SIG-M5 treated with dmso at 0.1 percent for 504 hours (cell line): ENCODE measurements around the gene AGRN.
"Not testable (repeated sequence)": the region's sequence is repeated elsewhere in the genome, so short reads cannot be mapped to it uniquely, and the experiment has no call there.

Experiments
- DNase-seq: peaks from one replicate; lab custom pipeline; 2025; ENCODE audit not compliant: unreplicated experiment; lab: John Stamatoyannopoulos, UW

The AGRN gene

GRCh38 chr1:1063945-1064831 lies 44.3 kb downstream of the AGRN start:
- DNase-seq: peak; percentile 66

GRCh38 chr1:1065265-1065939 lies 45.5 kb downstream of the AGRN start:
- no peak for DNase-seq

GRCh38 chr1:1065940-1066304 lies 46.0 kb downstream of the AGRN start:
- DNase-seq: not testable (repeated sequence)

- no peak for DNase-seq
Measured at GRCh38 chr1:1066403-1067283, 46.7 kb downstream of the AGRN start.

GRCh38 chr1:1067284-1067859 lies 47.5 kb downstream of the AGRN start:
- DNase-seq: no peak

DNA sequence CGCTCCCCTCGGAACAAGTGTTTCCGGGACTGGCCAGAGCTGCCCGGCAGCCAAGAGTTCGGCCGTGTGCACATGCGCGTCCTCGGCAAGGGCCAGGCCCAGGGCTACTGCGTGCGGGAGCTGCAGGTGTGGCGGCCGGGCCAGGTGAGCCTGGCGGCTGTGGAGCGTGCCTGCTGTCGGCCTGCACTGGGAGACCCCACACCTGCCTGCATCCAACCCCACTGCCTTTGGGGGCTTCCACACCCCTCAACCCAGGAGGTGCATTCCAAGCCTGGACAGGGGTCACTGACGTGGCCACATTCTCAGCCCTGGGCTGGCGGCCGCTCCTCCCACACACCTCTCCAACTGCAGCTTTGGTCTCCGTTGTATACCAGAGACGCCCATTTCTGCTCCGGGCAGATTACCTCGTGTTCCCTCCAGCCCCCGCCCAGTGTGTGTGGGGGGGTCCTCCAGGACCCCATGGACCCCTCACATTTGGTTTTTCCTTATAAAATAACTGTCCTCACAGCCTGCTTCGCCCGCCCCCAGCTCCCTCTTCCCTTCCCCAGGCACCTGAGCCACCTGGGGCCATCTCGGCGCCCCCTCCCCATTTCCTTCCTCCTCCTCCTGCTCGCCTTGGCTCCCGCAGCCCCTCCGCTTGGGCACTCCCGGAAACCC lies 48.1 kb downstream of the AGRN start:
- DNase-seq: no peak

DNA sequence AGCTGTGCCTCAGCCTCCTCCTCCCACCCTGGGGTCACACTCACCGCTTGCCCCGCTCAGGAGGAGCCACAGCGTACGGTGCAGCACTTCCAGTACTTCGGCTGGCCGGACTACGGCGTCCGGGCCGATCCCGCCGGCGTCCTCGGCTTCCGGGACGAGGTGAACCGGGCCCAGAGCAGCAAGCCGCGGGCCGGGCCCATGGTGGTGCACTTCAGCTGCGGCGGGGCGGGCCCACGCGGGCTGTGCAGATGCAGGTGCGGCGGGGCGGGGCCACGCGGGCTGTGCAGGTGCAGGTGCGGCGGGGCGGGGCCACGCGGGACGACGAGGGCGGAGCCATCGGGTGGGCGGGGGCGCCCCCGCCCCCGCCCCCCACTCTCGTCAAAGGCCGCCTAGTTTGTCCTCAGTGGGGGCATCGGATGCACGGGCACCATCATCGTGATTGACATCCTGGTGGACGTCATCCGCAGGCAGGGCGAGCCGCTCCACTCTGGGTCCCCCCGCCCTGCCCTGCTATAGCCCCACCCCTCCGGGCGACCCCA lies 48.7 kb downstream of the AGRN start:
- DNase-seq: peak; percentile 32

- DNase-seq: peak; percentile 55
Measured at GRCh38 chr1:1069056-1069710, 49.3 kb downstream of the AGRN start.

- DNase-seq: no peak
Measured at GRCh38 chr1:1069711-1070676, 50.1 kb downstream of the AGRN start.

- DNase-seq: no peak
Measured at GRCh38 chr1:1071486-1072298, 51.8 kb downstream of the AGRN start.

DNA sequence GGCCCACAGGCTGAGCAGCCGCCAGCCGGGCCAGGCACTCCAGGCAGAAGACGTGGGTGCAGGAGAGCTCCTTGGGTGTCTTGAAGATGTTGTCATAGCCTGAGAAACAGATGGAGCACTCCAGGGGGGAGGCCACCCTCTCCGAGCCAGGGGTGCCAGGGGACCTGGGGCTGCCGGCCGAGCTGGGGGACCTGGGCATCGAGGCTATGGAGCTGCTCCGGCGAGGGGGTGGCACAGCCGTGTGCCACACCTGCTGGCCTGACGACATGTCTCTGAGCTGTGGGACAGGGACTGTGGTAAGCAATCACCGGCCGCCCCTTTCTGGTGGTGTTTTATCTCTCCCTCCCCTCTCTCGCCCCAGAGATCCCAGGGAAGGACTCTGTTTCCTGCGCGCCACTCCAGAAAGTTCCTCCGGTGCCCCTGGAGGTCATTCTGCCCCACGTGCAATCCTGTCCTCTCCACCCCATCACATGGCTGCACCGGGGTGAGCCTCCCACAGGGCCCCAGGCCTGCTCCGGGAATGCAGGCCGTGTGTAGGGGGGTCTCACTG lies 52.5 kb downstream of the AGRN start:
- DNase-seq: no peak

- no peak for DNase-seq
Measured at GRCh38 chr1:1072849-1073742, 53.2 kb downstream of the AGRN start.

DNA sequence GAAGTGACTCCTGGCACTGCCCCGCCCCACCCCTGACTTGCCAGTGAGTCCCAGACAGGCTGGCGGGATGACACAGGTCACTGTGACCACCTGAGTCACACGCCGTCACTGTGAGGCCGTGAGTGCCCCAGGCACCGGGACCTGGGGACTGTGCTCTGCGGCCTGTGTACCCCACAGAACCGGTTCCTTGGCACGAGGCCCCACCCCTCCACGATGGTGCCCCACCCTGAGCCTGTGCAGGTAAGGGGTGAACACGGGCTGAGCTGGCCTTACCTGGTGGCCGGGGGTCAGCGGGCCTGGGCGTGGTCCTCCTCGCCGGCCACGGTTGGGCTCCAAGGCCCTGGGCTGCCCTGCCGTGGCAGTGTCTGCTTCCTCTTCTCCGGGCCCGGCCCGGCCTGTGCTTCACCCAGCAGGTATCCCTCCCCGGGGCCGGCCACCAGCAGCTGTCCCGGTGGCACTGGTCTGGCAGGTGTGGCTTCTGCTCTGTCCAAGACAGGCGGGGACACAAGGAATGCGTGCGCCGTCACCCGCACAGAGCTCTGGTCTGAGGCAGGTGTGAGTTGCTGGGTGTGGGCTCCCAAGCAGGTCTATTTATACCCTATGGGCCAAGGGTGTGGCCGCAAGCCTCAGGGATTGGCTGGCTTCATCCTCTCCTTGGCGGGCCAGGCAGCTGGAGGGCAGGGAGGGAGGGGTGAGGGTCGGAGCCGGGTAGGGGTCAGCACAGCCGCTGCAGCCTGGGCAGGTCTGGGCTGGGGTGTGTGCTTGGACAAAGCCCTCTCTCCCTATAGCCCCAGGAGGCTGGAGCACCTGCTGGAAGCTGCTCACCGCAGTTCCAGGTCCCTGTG lies 54.0 kb downstream of the AGRN start, which contains the start of gene RNF223:
Gene RNF223, minus strand, starts transcription at position 564 of the 845 bp plus-strand sequence. CDS start 1,740 bp downstream, outside the sequence.
- DNase-seq: peak; percentile 49

DNA sequence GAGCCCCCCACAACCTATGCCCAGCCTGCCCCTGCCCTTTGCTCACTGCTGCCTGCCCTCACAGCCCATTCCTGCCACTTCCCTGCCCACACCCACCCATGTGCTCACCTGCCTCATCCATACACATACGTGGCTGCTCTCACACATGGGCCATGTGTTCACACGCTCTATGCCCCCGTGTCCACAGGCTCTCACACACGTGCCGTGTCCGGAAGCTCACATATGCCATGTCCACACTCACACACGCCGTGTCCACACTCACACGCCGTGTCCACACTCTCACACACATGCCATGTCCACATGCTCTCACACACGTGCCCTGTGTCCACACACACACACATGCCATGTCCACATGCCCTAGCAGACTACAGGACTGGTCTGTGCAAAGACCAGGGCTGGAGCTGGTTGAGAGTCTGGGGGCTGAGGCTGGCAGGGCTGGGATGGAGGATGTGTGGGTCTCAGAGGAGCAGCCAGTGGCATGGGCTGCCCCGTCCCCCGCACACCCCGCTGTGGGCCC lies 54.8 kb downstream of the AGRN start:
- no peak for DNase-seq
